A673 (cell line): ENCODE measurements around the gene ANKUB1.

Experiments used
- CTCF ChIP-seq: fragments of 300-800, 200-600 bp; sonication (generic); conservative IDR thresholded peaks from 2 replicates; pipeline ENCODE4 v1.5.1; 2017; ENCODE audit warnings: low read depth, mild to moderate bottlenecking, antibody characterized with exemption, low read length, moderate library complexity, mixed read lengths
- EZH2 ChIP-seq: fragments of 200-600 bp; sonication (generic); IDR thresholded peaks from 2 replicates; pipeline ENCODE4 v1.6.1; 2017; ENCODE audit warnings: borderline replicate concordance, low read depth, mild to moderate bottlenecking, mixed read lengths, antibody characterized with exemption, low read length; ENCODE audit not compliant: poor library complexity, severe bottlenecking

- TF ChIP-seq CTCF (peak; percentile 47), EZH2 (no peak)
These were observed 40.1 kb downstream of the ANKUB1 start, which contains the start of gene COMMD2 for GRCh38 chr3:149752051-149752787.
